ENCODE data around the gene IGHMBP2. TPM values are rescaled to one million over a fixed set of nuclear protein-coding genes. Genes with fewer than 3 reads are reported as not detected.

Gene IGHMBP2
- polyA plus RNA-seq, 1 donor from 2014 or later, result 9.5 TPM

DNA sequence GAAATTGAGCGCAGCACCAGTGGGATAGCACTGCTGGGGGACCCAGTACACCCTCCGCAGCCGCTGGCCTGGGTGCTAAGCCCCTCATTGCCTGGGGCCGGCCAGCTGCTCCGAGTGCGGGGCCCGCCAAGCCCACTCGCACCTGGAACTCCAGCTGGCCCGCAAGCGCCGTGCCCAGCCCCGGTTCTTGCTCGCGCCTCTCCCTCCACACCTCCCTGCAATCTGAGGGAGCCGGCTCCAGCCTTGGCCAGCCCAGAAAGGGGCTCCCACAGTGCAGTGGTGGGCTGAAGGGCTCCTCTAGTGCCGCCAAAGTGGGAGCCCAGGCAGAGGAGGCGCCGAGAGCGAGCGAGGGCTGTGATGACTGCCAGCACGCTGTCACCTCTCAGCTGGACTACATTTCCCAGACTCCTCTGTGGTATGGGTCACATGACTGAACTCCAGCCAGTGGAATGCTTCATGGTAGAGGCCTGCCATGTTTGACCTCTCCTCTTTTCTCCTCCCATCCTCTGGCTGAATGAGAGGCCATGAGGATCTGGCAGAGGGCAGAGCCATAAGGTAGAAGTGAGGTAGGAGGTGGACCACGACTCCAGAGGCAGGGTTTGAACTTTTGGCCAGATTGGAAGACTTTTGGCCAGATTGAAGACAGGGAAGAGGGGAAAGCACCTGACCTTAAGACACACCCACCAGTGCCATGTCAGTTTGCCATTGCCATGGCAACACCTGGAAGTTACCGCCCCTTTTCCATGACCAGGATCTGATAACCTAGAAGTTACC is 70.9 kb downstream of the IGHMBP2 start:
- Histone ChIP-seq H4K20me1 (ENCODE audit: insufficient read depth) (no peaks in the 10 kb centered on the region), H3K36me3 (ENCODE audit: insufficient read depth, low read length) (no peaks in the 10 kb centered on the region), H3K4me3 (ENCODE audit: low read length) (no peak overlapping the region), H3K9ac (ENCODE audit: low read length) (no peak overlapping the region), H3K9me3 (ENCODE audit: low read length) (no peaks in the 10 kb centered on the region), H3K27me3 (ENCODE audit: insufficient read depth, low read depth, low read length) (no peaks in the 10 kb centered on the region), H3K9me2 (ENCODE audit: insufficient read depth, low read length) (no peaks in the 10 kb centered on the region), H3K27ac (ENCODE audit: low read length) (no peak overlapping the region), H3K79me2 (replicated peaks; ENCODE audit: insufficient read depth, low read length) (no peaks in the 10 kb centered on the region), H3F3A (ENCODE audit: insufficient read depth, low read length, poor library complexity, severe bottlenecking) (no peaks in the 10 kb centered on the region), H2AFZ (ENCODE audit: low read depth, low read length) (no peak overlapping the region), H3K4me2 (ENCODE audit: low read length) (no peak overlapping the region)
- TF ChIP-seq RAD21 (conservative IDR thresholded peaks at IDR 0.05) (no peak), EZH2 (IDR thresholded peaks at IDR 0.05; ENCODE audit: borderline replicate concordance, insufficient read depth, low read length, poor library complexity, severe bottlenecking) (no peak), SMC3 (conservative IDR thresholded peaks at IDR 0.05; ENCODE audit: poor library complexity) (no peak), MXI1 (conservative IDR thresholded peaks at IDR 0.05; ENCODE audit: poor library complexity, severe bottlenecking) (no peak), EP300 (conservative IDR thresholded peaks at IDR 0.05; ENCODE audit: poor library complexity, severe bottlenecking) (no peak), POLR2AphosphoS5 (IDR thresholded peaks at IDR 0.05) (no peak), CTCF (IDR thresholded peaks at IDR 0.05; ENCODE audit: poor library complexity, severe bottlenecking) (no peak), TAF1 (IDR thresholded peaks at IDR 0.05; ENCODE audit: low read depth) (no peak)
- TF ChIP-seq, protein P1, sequence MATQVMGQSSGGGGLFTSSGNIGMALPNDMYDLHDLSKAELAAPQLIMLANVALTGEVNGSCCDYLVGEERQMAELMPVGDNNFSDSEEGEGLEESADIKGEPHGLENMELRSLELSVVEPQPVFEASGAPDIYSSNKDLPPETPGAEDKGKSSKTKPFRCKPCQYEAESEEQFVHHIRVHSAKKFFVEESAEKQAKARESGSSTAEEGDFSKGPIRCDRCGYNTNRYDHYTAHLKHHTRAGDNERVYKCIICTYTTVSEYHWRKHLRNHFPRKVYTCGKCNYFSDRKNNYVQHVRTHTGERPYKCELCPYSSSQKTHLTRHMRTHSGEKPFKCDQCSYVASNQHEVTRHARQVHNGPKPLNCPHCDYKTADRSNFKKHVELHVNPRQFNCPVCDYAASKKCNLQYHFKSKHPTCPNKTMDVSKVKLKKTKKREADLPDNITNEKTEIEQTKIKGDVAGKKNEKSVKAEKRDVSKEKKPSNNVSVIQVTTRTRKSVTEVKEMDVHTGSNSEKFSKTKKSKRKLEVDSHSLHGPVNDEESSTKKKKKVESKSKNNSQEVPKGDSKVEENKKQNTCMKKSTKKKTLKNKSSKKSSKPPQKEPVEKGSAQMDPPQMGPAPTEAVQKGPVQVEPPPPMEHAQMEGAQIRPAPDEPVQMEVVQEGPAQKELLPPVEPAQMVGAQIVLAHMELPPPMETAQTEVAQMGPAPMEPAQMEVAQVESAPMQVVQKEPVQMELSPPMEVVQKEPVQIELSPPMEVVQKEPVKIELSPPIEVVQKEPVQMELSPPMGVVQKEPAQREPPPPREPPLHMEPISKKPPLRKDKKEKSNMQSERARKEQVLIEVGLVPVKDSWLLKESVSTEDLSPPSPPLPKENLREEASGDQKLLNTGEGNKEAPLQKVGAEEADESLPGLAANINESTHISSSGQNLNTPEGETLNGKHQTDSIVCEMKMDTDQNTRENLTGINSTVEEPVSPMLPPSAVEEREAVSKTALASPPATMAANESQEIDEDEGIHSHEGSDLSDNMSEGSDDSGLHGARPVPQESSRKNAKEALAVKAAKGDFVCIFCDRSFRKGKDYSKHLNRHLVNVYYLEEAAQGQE (IDR thresholded peaks at IDR 0.05; ENCODE audit: borderline replicate concordance), result no peak

DNA sequence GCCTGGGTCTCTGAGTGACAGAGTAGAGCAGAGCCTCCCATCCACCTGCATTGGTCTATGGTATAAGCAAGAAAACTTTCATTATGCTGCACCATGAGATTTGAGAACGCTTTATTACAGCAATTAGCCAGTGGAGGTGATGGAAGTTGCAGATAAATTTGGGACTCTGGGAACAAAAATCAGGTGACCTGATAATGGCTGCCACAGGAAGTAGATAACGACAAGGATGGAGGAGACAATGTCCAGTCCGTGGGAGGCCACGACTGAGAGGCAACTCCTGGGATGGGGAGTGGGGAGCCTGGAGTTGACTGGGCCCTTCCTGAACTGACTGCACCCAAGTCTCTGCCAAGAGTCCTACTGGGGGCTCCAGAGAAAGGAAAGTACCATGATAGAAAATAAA is 72.4 kb downstream of the IGHMBP2 start:
- Histone ChIP-seq H3F3A (ENCODE audit: insufficient read depth, low read length, poor library complexity, severe bottlenecking) (no peaks in the 10 kb centered on the region), H3K4me2 (ENCODE audit: low read length) (no peak overlapping the region), H4K20me1 (ENCODE audit: insufficient read depth) (no peaks in the 10 kb centered on the region), H3K9me2 (ENCODE audit: insufficient read depth, low read length) (no peaks in the 10 kb centered on the region), H3K4me3 (ENCODE audit: low read length) (no peak overlapping the region), H3K9me3 (ENCODE audit: low read length) (no peaks in the 10 kb centered on the region), H3K27me3 (ENCODE audit: insufficient read depth, low read depth, low read length) (no peaks in the 10 kb centered on the region), H3K79me2 (replicated peaks; ENCODE audit: insufficient read depth, low read length) (no peaks in the 10 kb centered on the region), H3K9ac (ENCODE audit: low read length) (no peak overlapping the region), H3K27ac (ENCODE audit: low read length) (no peak overlapping the region), H3K36me3 (ENCODE audit: insufficient read depth, low read length) (no peaks in the 10 kb centered on the region), H2AFZ (ENCODE audit: low read depth, low read length) (no peak overlapping the region)
- TF ChIP-seq RAD21 (conservative IDR thresholded peaks at IDR 0.05), result no peak
- TF ChIP-seq, protein P1 (IDR thresholded peaks at IDR 0.05; ENCODE audit: borderline replicate concordance), result no peak
- TF ChIP-seq CTCF (IDR thresholded peaks at IDR 0.05; ENCODE audit: poor library complexity, severe bottlenecking), result no peak
- no peak for TF ChIP-seq TAF1 (IDR thresholded peaks at IDR 0.05; ENCODE audit: low read depth)
- TF ChIP-seq SMC3 (conservative IDR thresholded peaks at IDR 0.05; ENCODE audit: poor library complexity), result no peak
- no peak for TF ChIP-seq POLR2AphosphoS5 (IDR thresholded peaks at IDR 0.05)
- no peak for TF ChIP-seq EZH2 (IDR thresholded peaks at IDR 0.05; ENCODE audit: borderline replicate concordance, insufficient read depth, low read length, poor library complexity, severe bottlenecking)
- no peak for TF ChIP-seq EP300 (conservative IDR thresholded peaks at IDR 0.05; ENCODE audit: poor library complexity, severe bottlenecking)
- TF ChIP-seq MXI1 (conservative IDR thresholded peaks at IDR 0.05; ENCODE audit: poor library complexity, severe bottlenecking), result no peak

Data from neural cell (in vitro differentiated cells).